ENCODE results near the gene ADA.

GRCh38 chr20:44660581-44660980, 9.1 kb upstream of the ADA start:
- TF ChIP-seq CTCF (conservative IDR thresholded peaks at IDR 0.05; ENCODE audit: low read length) (no peak), EZH2phosphoT487 (IDR thresholded peaks at IDR 0.05; ENCODE audit: borderline replicate concordance) (no peak)
